ENCODE measurements around the gene PML. TPM values are rescaled to one million over a fixed set of nuclear protein-coding genes. Genes with fewer than 3 reads are reported as not detected.
"Not testable (repeated sequence)": the region's sequence is repeated elsewhere in the genome, so short reads cannot be mapped to it uniquely, and the experiment has no call there.

PML gene
- total and polyA plus RNA-seq, 12 donors = 17.9 to 50.1 (median 22.5) TPM

GRCh38 chr15:73959012-73959581 is 35.4 kb upstream of the PML start:
- no peak for ATAC-seq
- no peak overlapping the region for H3K4me3 ChIP-seq

GRCh38 chr15:73959801-73960200 is 34.7 kb upstream of the PML start:
- no peak for ATAC-seq
- Histone ChIP-seq H3K4me3 (no peak overlapping the region), H3K27me3 (no peaks in the 10 kb centered on the region), H3K27ac (no peak overlapping the region), H3K36me3 (no peaks in the 10 kb centered on the region), H3K4me1 (peaks cover 0 to 31% (median 16%) of the 10 kb centered on the region in 9 donors), H3K9me3 (no peaks in the 10 kb centered on the region)
- intact Hi-C loops (cut with DNase I) = loop anchor here in 5 of 10 donors (5.0 to 10.0 kb wide), 3 partner anchors 62 to 88 kb away; partner anchors contain the start of gene TBC1D21 (in 2 of the 5)
- 90 to 92% methylated on average over 6 of the region's 6 CpGs for WGBS, 2 donors
- DNase-seq = no peak
- no peak for TF ChIP-seq CTCF (IDR thresholded peaks at IDR 0.05)

More at GRCh38 chr15:73959012-73959581, 35.4 kb upstream of the PML start:
- 66 to 73% methylated on average over 8 of the region's 8 CpGs for WGBS, 2 donors
- H3K4me1 ChIP-seq = peaks cover 0 to 32% (median 14%) of the 10 kb centered on the region in 9 donors
- H3K27me3 ChIP-seq = no peaks in the 10 kb centered on the region
- no peaks in the 10 kb centered on the region for H3K36me3 ChIP-seq
- no peak overlapping the region for H3K27ac ChIP-seq
- DNase-seq = no peak
- intact Hi-C loops (cut with DNase I) = no loop called here
- no peaks in the 10 kb centered on the region for H3K9me3 ChIP-seq
- TF ChIP-seq CTCF (IDR thresholded peaks at IDR 0.05) = no peak

- H3K27me3 ChIP-seq, H3K36me3 ChIP-seq, ATAC-seq, H3K27ac ChIP-seq, H3K9me3 ChIP-seq, DNase-seq, H3K4me3 ChIP-seq: not testable (repeated sequence)
- H3K4me1 ChIP-seq = peaks cover 0 to 37% (median 19%) of the 10 kb centered on the region in 9 donors
- intact Hi-C loops (cut with DNase I) = loop anchor here in 5 of 10 donors (5.0 to 10.0 kb wide), 3 partner anchors 63 to 88 kb away; partner anchors contain the start of gene TBC1D21 (in 2 of the 5)
- 94 to 95% methylated on average over 7 of the region's 7 CpGs for WGBS, 2 donors
Measured at GRCh38 chr15:73960472-73961070, 33.9 kb upstream of the PML start.

- Histone ChIP-seq H3K27me3 (peaks cover 0 to 4% (median 0%) of the 10 kb centered on the region in 7 donors), H3K36me3 (no peaks in the 10 kb centered on the region), H3K4me3 (no peak overlapping the region), H3K27ac (no peak overlapping the region), H3K9me3 (no peaks in the 10 kb centered on the region), H3K4me1 (peaks cover 0 to 30% (median 8%) of the 10 kb centered on the region in 9 donors)
- intact Hi-C loops (cut with DNase I) = loop anchor here in 5 of 10 donors (5.0 to 10.0 kb wide), 3 partner anchors 65 to 90 kb away; partner anchors contain the start of gene TBC1D21 (in 2 of the 5)
- WGBS, 2 donors = 68 to 75% methylated on average over 5 of the region's 5 CpGs
- no peak for TF ChIP-seq CTCF (IDR thresholded peaks at IDR 0.05)
- no peak for DNase-seq
- no peak for ATAC-seq
Measured at GRCh38 chr15:73962433-73962832, 32.1 kb upstream of the PML start.
